CD4-positive, alpha-beta T cell treated with Interleukin-15 for 1 hour (primary cell): Measurements from ENCODE around the gene LAD1.

Experiments used
- DNase-seq: peaks from one replicate; pipeline ENCODE4 v3.0.0-alpha.2; 2020

Gene LAD1

GRCh38 chr1:201346337-201346939 lies 52.7 kb downstream of the LAD1 start:
- no peak for DNase-seq

GRCh38 chr1:201345081-201345355 lies 54.1 kb downstream of the LAD1 start:
- no peak for DNase-seq

GRCh38 chr1:201344206-201345080 lies 54.7 kb downstream of the LAD1 start:
- no peak for DNase-seq

GRCh38 chr1:201341377-201341776 lies 57.7 kb downstream of the LAD1 start:
- DNase-seq: no peak

GRCh38 chr1:201336711-201337450 lies 62.2 kb downstream of the LAD1 start:
- peak; percentile 8 for DNase-seq

- DNase-seq: peak; percentile 12
Observed at GRCh38 chr1:201335901-201336300, 63.2 kb downstream of the LAD1 start.

GRCh38 chr1:201335174-201335870 lies 63.8 kb downstream of the LAD1 start:
- DNase-seq: peak; percentile 6

GRCh38 chr1:201334325-201335173 lies 64.6 kb downstream of the LAD1 start:
- DNase-seq: no peak

GRCh38 chr1:201332616-201333335 lies 66.3 kb downstream of the LAD1 start:
- DNase-seq: no peak

GRCh38 chr1:201332021-201332420 lies 67.1 kb downstream of the LAD1 start:
- peak; percentile 14 for DNase-seq

GRCh38 chr1:201331166-201331565 lies 68.0 kb downstream of the LAD1 start:
- peak; percentile 9 for DNase-seq
